B cell (primary cell): ENCODE data around the gene IRS2. TPM values are rescaled to one million over a fixed set of nuclear protein-coding genes. Genes with fewer than 3 reads are reported as not detected.

ENCODE experiments used
- ATAC-seq: fragments of 200-7000 bp; cut with Tn5 transposase; one replicate; pipeline ENCODE4 v1.10.0; 2021; ENCODE audit warnings: low read depth, mild to moderate bottlenecking, moderate number of reproducible peaks, moderate library complexity
- CTCF ChIA-PET: fragments of 350-600 bp; sonication (Branson Sonifier 250); formaldehyde crosslinking; loops from one replicate; lab custom pipeline; 2021; ENCODE audit warnings: antibody characterized with exemption, inconsistent platforms; lab: Charles Lee
- POLR2A ChIA-PET: fragments of 350-600 bp; sonication (Branson Sonifier 250); formaldehyde crosslinking; loops from one replicate; lab custom pipeline; 2021; ENCODE audit warnings: antibody characterized with exemption; lab: Charles Lee
- DNase-seq: peaks from one replicate; pipeline ENCODE4 v3.0.0; 2013
- H2AFZ ChIP-seq: 2 replicates; pipeline ENCODE4 v1.6.1; 2012; ENCODE audit warnings: mild to moderate bottlenecking, low read depth, low read length; ENCODE audit not compliant: insufficient read depth, poor library complexity, severe bottlenecking
- H3K27ac ChIP-seq, 2 donors: 1 replicate in 1 of 2; 2 replicates in 1 of 2; pipeline ENCODE4 v1.5.1; 2012 to 2013; ENCODE audit warnings: low read length in 2 of 2, mild to moderate bottlenecking in 2 of 2, moderate library complexity in 1 of 2
- H3K27me3 ChIP-seq, 4 experiments: fragments of 200-600 bp in 1 of 4; sonication (generic) in 1 of 4; replicated peaks in 1 of 4; 1 replicate in 2 of 4; 2 replicates in 2 of 4; pipeline versions ENCODE4 v1.6.1 to v1.7.0; 2013 to 2016; ENCODE audit warnings: low read length in 3 of 4, mild to moderate bottlenecking in 2 of 4, mixed read lengths in 1 of 4, moderate library complexity in 1 of 4; ENCODE audit not compliant: insufficient read depth in 4 of 4, control insufficient read depth in 3 of 4; ENCODE audit errors: control extremely low read depth in 1 of 4
- H3K36me3 ChIP-seq, 2 experiments: replicated peaks in 1 of 2; 1 replicate in 1 of 2; 2 replicates in 1 of 2; pipeline versions ENCODE4 v1.6.1 to v1.7.1; 2013; ENCODE audit warnings: low read length in 1 of 2; ENCODE audit not compliant: insufficient read depth in 2 of 2, control insufficient read depth in 1 of 2; ENCODE audit errors: control extremely low read depth in 1 of 2, extremely low read depth in 1 of 2
- H3K4me1 ChIP-seq, 2 donors: fragments of 200-600 bp in 1 of 2; sonication (generic) in 1 of 2; 1 replicate in 1 of 2; 2 replicates in 1 of 2; pipeline versions ENCODE4 v1.5.1 to v1.6.1; 2013 to 2017; ENCODE audit warnings: low read length in 2 of 2; ENCODE audit not compliant: control insufficient read depth in 2 of 2, insufficient read depth in 2 of 2
- H3K4me2 ChIP-seq: replicated peaks from 2 replicates; pipeline ENCODE3; 2012; ENCODE audit warnings: mild to moderate bottlenecking, low read depth, low read length; ENCODE audit not compliant: poor library complexity, severe bottlenecking
- H3K4me3 ChIP-seq, 5 experiments: fragments of 200-600 bp in 1 of 5; sonication (generic) in 1 of 5; 1 replicate in 3 of 5; 2 replicates in 2 of 5; pipeline versions ENCODE4 v1.5.1 to v1.7.0; 2011 to 2016; ENCODE audit warnings: low read length in 4 of 5, mild to moderate bottlenecking in 4 of 5, low read depth in 2 of 5, control low read depth in 1 of 5, moderate library complexity in 1 of 5; ENCODE audit not compliant: insufficient read depth in 1 of 5; ENCODE audit errors: control extremely low read depth in 1 of 5, extremely low read depth in 1 of 5
- H3K79me2 ChIP-seq: fragments of 200-600 bp; sonication (generic); one replicate; pipeline ENCODE4 v1.6.0; 2016; ENCODE audit warnings: low read length; ENCODE audit not compliant: control insufficient read depth, insufficient read depth
- H3K9ac ChIP-seq: fragments of 200-600 bp; sonication (generic); 2 replicates; pipeline ENCODE4 v1.6.1; 2017; ENCODE audit warnings: mild to moderate bottlenecking, low read length, moderate library complexity
- H3K9me3 ChIP-seq, 3 donors: one replicate each; pipeline versions ENCODE4 v1.6.1 to v1.7.1; 2013; ENCODE audit warnings: low read length in 2 of 3; ENCODE audit not compliant: control insufficient read depth in 2 of 3, insufficient read depth in 1 of 3; ENCODE audit errors: control extremely low read depth in 1 of 3
- H4K20me1 ChIP-seq: 2 replicates; pipeline ENCODE4 v1.6.0; 2012; ENCODE audit warnings: mild to moderate bottlenecking, low read length; ENCODE audit not compliant: insufficient read depth, control insufficient read depth, poor library complexity, severe bottlenecking
- H3K27ac Mint-ChIP-seq: one replicate; pipeline ENCODE4 v1.8.0; 2021; ENCODE audit warnings: mixed read lengths
- H3K27me3 Mint-ChIP-seq: one replicate; pipeline ENCODE4 v1.8.0; 2021; ENCODE audit warnings: mixed read lengths
- H3K4me1 Mint-ChIP-seq: one replicate; pipeline ENCODE4 v1.8.0; 2021; ENCODE audit warnings: mixed read lengths
- H3K4me3 Mint-ChIP-seq: one replicate; pipeline ENCODE4 v1.8.0; 2021; ENCODE audit warnings: mixed read lengths
- H3K9me3 Mint-ChIP-seq: one replicate; pipeline ENCODE4 v1.8.0; 2022; ENCODE audit warnings: mixed read lengths; ENCODE audit not compliant: insufficient read depth
- EZH2 ChIP-seq: IDR thresholded peaks from 2 replicates; pipeline ENCODE4 v1.6.1; 2012; ENCODE audit warnings: borderline replicate concordance, low read depth, mild to moderate bottlenecking, moderate library complexity, low read length; ENCODE audit not compliant: insufficient read depth, poor library complexity, severe bottlenecking
- WGBS: methylation state at CpG from one replicate; pipeline ENCODE4 v1.1.5; 2013; ENCODE audit warnings: missing lambda C conversion rate; ENCODE audit not compliant: insufficient coverage; 5-methylcytosine and 5-hydroxymethylcytosine counted together
- intact Hi-C: fragments of 100-400 bp; cut with micrococcal nuclease; formaldehyde crosslinking; loops from one replicate; pipeline ENCODE4 v1.10.0; 2022
- polyA plus RNA-seq: library from polyadenylated mRNA; depleted of rRNA; stranded (reverse); fragments of >200 nt; gene quantifications from 2 replicates; pipeline ENCODE4 v1.2.3, GENCODE V29; 2012
- total RNA-seq, 2 donors: library from RNA; stranded (reverse); fragments of 120-200 nt in 1 of 2; gene quantifications; 1 replicate in 1 of 2; 2 replicates in 1 of 2; pipeline versions ENCODE4 v1.2.3 to v1.2.4, GENCODE V29; 2013 to 2022
- TF ChIP-seq, protein P1 (sequence below): fragments of 200-600 bp; IDR thresholded peaks from one replicate; pipeline ENCODE4 v1.8.0; 2022; ENCODE audit warnings: antibody characterized with exemption, mild to moderate bottlenecking

IRS2 gene
- total and polyA plus RNA-seq, 2 donors (not counting 1 experiment from before 2014, with no cell fraction given): 5.8 to 26.9 TPM

DNA sequence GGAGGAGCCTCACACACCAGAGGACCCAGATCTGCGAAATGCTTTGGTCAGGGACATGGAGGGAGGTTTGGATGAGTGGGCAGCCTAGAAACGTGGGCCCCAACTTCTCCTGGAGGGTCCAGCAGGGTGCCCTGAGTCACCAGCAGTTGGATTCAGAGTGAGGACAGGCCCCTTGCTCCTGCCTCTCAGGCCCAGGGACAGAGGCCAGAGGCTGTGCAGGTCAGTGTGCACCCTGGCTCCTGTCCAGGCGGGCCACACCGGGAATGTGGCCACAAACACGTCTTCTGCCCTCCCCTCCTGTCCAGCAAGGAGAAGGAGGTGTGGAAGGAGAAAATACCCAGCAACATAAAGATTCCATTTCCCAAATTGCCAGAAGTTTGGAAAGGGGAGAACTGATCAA is 19.4 kb downstream of the IRS2 start:
- DNase-seq: no peak
- Histone ChIP-seq H3K4me2 (no peak overlapping the region), H3K4me3 (no peak overlapping the region), H3K27ac (no peak overlapping the region), H3K79me2 (peaks cover 24% of the 10 kb centered on the region), H3K27me3 (no peaks in the 10 kb centered on the region), H3K9ac (no peak overlapping the region), H3K36me3 (peaks cover 0 to 1% of the 10 kb centered on the region in 2 experiments), H3K9me3 (peaks cover 0 to 4% (median 0%) of the 10 kb centered on the region in 3 donors), H3K4me1 (no peaks in the 10 kb centered on the region), H2AFZ (no peak overlapping the region), H4K20me1 (peaks cover 21% of the 10 kb centered on the region)
- ChIA-PET POLR2A (no interaction called here), CTCF (no interaction called here)
- Mint-ChIP-seq H3K27ac (no peak overlapping the region), H3K4me3 (no peak overlapping the region), H3K27me3 (no peaks in the 10 kb centered on the region), H3K4me1 (peaks cover 13% of the 10 kb centered on the region), H3K9me3 (no peaks in the 10 kb centered on the region)
- TF ChIP-seq, protein P1, sequence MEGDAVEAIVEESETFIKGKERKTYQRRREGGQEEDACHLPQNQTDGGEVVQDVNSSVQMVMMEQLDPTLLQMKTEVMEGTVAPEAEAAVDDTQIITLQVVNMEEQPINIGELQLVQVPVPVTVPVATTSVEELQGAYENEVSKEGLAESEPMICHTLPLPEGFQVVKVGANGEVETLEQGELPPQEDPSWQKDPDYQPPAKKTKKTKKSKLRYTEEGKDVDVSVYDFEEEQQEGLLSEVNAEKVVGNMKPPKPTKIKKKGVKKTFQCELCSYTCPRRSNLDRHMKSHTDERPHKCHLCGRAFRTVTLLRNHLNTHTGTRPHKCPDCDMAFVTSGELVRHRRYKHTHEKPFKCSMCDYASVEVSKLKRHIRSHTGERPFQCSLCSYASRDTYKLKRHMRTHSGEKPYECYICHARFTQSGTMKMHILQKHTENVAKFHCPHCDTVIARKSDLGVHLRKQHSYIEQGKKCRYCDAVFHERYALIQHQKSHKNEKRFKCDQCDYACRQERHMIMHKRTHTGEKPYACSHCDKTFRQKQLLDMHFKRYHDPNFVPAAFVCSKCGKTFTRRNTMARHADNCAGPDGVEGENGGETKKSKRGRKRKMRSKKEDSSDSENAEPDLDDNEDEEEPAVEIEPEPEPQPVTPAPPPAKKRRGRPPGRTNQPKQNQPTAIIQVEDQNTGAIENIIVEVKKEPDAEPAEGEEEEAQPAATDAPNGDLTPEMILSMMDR: no peak
- no peak for TF ChIP-seq EZH2
- intact Hi-C loops: no loop called here
- 78% methylated on average over 2 of the region's 5 CpGs for WGBS
- ATAC-seq: no peak

GRCh38 chr13:109764470-109765291 is 21.7 kb downstream of the IRS2 start:
- no peak overlapping the region for H3K4me3 Mint-ChIP-seq
- no peak for TF ChIP-seq EZH2
- TF ChIP-seq, protein P1: no peak
- POLR2A ChIA-PET: no interaction called here
- H3K27me3 Mint-ChIP-seq: no peaks in the 10 kb centered on the region
- no peak for DNase-seq
- H3K27ac Mint-ChIP-seq: no peak overlapping the region
- peaks cover 8% of the 10 kb centered on the region for H3K79me2 ChIP-seq
- H4K20me1 ChIP-seq: peaks cover 15% of the 10 kb centered on the region
- CTCF ChIA-PET: no interaction called here
- no peak overlapping the region for H3K27ac ChIP-seq
- no peaks in the 10 kb centered on the region for H3K9me3 ChIP-seq
- no peak for ATAC-seq
- no peaks in the 10 kb centered on the region for H3K4me1 ChIP-seq
- H3K4me2 ChIP-seq: no peak overlapping the region
- H3K9ac ChIP-seq: no peak overlapping the region
- intact Hi-C loops: no loop called here
- H3K4me1 Mint-ChIP-seq: peaks cover 11% of the 10 kb centered on the region
- 93% methylated on average over 4 of the region's 10 CpGs for WGBS
- peaks cover 0 to 1% of the 10 kb centered on the region in 2 experiments for H3K36me3 ChIP-seq
- no peaks in the 10 kb centered on the region for H3K9me3 Mint-ChIP-seq
- H3K27me3 ChIP-seq: no peaks in the 10 kb centered on the region
- H2AFZ ChIP-seq: no peak overlapping the region
- no peak overlapping the region for H3K4me3 ChIP-seq
